NT2/D1 (cell line): ENCODE data around the gene SPDYE16.

Experiments
- YY1 ChIP-seq: IDR thresholded peaks from 2 replicates; pipeline ENCODE4 v1.6.1; 2011; ENCODE audit not compliant: insufficient read length, insufficient read depth
- ZNF274 ChIP-seq: IDR thresholded peaks from 2 replicates; pipeline ENCODE4 v1.6.1; 2011; ENCODE audit warnings: mild to moderate bottlenecking, low read depth, low read length

DNA sequence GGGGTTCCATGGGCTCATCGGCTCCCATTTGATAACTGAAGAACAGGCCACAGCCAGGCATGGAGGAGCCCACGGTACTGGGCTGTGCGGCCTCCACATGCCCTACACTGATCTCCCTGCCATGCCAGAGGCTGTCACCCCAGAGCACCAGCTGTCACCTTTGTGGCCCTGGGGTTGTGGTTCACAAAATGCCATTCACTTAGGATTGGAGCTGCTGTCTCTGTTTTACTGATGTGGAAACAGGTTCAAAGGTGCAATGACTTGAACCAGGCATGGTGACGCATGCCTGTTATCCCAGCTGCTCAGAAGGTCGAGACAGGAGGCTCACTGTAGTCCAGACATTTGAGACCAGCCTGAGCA, 37.0 kb downstream of the SPDYE16 start:
- TF ChIP-seq YY1 (no peak), ZNF274 (no peak)
